ENCODE measurements around the gene RABGAP1L. TPM values are rescaled to one million over a fixed set of nuclear protein-coding genes. Genes with fewer than 3 reads are reported as not detected.

The RABGAP1L gene
- total RNA-seq, 1 donor from 2014 or later, result 30.2 TPM

- Mint-ChIP-seq H3K9me3 (ENCODE audit: unreplicated experiment) (no peaks in the 10 kb centered on the region), H3K4me3 (ENCODE audit: unreplicated experiment) (no peak overlapping the region), H3K4me1 (ENCODE audit: unreplicated experiment) (peaks cover 12% of the 10 kb centered on the region), H3K27me3 (ENCODE audit: unreplicated experiment) (peaks cover 1% of the 10 kb centered on the region), H3K27ac (ENCODE audit: unreplicated experiment) (no peak overlapping the region), H3K36me3 (ENCODE audit: low read depth, unreplicated experiment) (no peaks in the 10 kb centered on the region)
- TF ChIP-seq, protein P1, sequence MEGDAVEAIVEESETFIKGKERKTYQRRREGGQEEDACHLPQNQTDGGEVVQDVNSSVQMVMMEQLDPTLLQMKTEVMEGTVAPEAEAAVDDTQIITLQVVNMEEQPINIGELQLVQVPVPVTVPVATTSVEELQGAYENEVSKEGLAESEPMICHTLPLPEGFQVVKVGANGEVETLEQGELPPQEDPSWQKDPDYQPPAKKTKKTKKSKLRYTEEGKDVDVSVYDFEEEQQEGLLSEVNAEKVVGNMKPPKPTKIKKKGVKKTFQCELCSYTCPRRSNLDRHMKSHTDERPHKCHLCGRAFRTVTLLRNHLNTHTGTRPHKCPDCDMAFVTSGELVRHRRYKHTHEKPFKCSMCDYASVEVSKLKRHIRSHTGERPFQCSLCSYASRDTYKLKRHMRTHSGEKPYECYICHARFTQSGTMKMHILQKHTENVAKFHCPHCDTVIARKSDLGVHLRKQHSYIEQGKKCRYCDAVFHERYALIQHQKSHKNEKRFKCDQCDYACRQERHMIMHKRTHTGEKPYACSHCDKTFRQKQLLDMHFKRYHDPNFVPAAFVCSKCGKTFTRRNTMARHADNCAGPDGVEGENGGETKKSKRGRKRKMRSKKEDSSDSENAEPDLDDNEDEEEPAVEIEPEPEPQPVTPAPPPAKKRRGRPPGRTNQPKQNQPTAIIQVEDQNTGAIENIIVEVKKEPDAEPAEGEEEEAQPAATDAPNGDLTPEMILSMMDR (IDR thresholded peaks at IDR 0.05; ENCODE audit: unreplicated experiment), result no peak
- DNase-seq (ENCODE audit: low spot score), result no peak
Observed at GRCh38 chr1:174960362-174960761, 801.0 kb downstream of the RABGAP1L start.

DNA sequence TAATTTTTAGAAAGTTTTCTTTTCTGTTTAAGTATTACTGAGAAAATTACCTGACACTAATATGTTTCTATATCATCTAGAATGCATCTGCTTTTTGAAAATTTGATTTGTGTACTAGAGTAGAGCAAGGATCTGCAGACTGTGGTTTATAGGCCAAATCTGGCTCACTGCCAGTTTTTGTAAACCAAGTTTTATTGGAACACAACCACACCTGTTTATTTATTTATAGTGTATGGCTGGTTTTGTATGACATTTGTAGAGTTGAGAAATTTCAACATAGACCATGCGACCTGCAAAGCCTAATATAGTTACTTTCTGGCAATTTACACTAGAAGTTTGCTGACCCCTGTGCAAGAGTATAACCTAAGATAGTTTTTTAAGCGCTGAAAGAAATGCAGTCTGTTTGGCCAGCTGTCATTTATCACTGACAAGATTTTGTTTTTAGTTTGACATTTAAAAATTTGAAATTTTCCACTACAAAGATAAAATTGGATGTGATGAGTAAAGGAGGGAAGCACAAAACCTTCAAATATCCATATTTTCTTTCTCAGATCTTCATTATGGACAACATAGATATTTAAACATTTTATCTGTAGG is 804.3 kb downstream of the RABGAP1L start:
- Mint-ChIP-seq H3K4me1 (ENCODE audit: unreplicated experiment) (peaks cover 33% of the 10 kb centered on the region), H3K36me3 (ENCODE audit: low read depth, unreplicated experiment) (no peaks in the 10 kb centered on the region), H3K4me3 (ENCODE audit: unreplicated experiment) (no peak overlapping the region), H3K9me3 (ENCODE audit: unreplicated experiment) (no peaks in the 10 kb centered on the region), H3K27ac (ENCODE audit: unreplicated experiment) (no peak overlapping the region), H3K27me3 (ENCODE audit: unreplicated experiment) (peaks cover 1% of the 10 kb centered on the region)
- no peak for DNase-seq (ENCODE audit: low spot score)
- TF ChIP-seq, protein P1 (IDR thresholded peaks at IDR 0.05; ENCODE audit: unreplicated experiment), result no peak

DNA sequence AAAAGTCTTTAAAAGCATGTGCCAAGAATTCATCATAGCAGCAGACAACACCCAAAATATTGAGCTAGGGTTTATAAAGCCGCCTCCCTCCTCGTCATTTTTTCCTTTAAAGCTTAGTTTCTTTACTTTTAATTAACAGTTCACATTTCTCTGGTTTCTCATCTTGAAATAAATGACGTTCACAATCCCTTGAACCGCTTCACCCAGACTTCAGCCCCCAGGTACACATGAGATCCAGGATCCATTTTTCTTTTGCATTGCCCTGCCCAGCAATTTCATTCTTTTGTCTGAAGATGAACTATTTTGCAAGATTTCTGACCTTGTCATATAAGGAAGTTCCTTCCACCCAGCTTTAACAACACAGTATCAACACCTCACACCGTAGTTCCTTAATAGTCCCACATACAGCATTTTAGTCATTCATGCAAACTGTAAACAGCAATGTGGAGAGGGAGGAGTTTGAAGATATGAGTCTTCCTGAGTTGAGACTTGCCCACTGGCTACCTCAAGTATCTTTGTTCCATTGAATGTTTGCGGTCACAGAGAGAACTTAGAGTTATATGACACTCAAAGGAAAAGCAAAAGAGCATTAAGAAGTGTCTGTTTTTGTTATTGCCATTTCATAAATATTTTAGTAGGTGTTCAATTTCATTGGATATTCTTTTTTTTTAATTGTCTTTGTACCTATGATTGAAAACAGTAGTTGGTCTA is 805.1 kb downstream of the RABGAP1L start:
- Mint-ChIP-seq H3K4me3 (ENCODE audit: unreplicated experiment) (no peak overlapping the region), H3K4me1 (ENCODE audit: unreplicated experiment) (peaks cover 40% of the 10 kb centered on the region), H3K36me3 (ENCODE audit: low read depth, unreplicated experiment) (no peaks in the 10 kb centered on the region), H3K27ac (ENCODE audit: unreplicated experiment) (no peak overlapping the region), H3K9me3 (ENCODE audit: unreplicated experiment) (no peaks in the 10 kb centered on the region), H3K27me3 (ENCODE audit: unreplicated experiment) (peaks cover 1% of the 10 kb centered on the region)
- TF ChIP-seq, protein P1 (IDR thresholded peaks at IDR 0.05; ENCODE audit: unreplicated experiment), result no peak
- DNase-seq (ENCODE audit: low spot score), result no peak

DNA sequence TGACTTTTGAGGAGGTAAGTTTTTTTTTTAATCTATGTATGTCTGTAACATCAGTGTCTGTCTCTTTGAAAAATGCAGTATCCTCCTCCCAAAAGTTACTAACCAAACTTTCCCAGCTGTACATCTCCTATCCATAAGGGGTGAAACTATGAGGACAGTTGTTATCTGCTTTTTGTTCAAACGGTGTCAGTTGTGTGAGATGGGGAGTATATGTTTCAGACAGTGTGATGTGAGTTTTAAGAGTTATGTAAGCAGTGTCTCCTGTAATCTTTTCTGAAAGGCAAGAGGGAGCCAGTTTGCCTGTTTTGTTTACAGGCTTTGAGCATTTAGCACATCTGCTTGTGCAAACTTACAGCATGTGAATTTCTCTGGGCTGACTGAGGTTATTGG is 805.6 kb downstream of the RABGAP1L start:
- no peak overlapping the region for H3K27ac Mint-ChIP-seq (ENCODE audit: unreplicated experiment)
- H3K4me3 Mint-ChIP-seq (ENCODE audit: unreplicated experiment), result no peak overlapping the region
- peaks cover 1% of the 10 kb centered on the region for H3K27me3 Mint-ChIP-seq (ENCODE audit: unreplicated experiment)
- no peaks in the 10 kb centered on the region for H3K36me3 Mint-ChIP-seq (ENCODE audit: low read depth, unreplicated experiment)
- H3K9me3 Mint-ChIP-seq (ENCODE audit: unreplicated experiment), result no peaks in the 10 kb centered on the region
- TF ChIP-seq, protein P1 (IDR thresholded peaks at IDR 0.05; ENCODE audit: unreplicated experiment), result no peak
- H3K4me1 Mint-ChIP-seq (ENCODE audit: unreplicated experiment), result peaks cover 40% of the 10 kb centered on the region
- DNase-seq (ENCODE audit: low spot score), result no peak

DNA sequence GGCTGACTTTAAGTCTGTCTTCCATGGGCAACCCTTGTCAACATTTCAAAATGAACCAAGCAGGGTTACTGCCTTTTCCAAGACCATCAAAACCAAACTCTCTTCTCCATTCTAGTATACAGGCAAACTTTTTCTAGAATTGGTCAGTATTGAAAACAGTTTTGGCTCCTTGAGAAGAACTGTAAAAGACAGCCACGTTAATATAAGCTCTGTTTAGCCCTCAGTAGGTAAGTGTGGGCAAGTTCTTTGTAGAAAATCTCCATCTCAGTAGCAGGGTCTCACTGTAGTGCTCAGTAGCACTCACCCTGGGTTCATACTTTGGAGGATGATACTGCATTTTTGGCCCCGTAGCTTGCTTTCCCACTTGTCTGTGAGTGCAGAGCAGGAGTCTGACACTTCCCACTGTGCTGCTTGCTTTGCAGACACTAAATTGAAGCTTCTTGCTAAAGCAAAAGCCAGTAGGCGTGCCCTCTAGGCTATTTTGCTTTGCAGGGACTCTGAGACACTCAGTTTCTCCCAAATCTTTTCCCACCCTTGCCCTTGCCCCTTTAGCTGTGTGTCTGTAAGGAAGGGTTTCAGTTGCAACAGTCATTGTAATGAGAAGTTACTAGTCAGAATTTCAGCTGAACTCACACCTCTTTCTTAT is 806.2 kb downstream of the RABGAP1L start:
- no peaks in the 10 kb centered on the region for H3K9me3 Mint-ChIP-seq (ENCODE audit: unreplicated experiment)
- peaks cover 40% of the 10 kb centered on the region for H3K4me1 Mint-ChIP-seq (ENCODE audit: unreplicated experiment)
- no peaks in the 10 kb centered on the region for H3K36me3 Mint-ChIP-seq (ENCODE audit: low read depth, unreplicated experiment)
- DNase-seq (ENCODE audit: low spot score), result no peak
- no peak overlapping the region for H3K4me3 Mint-ChIP-seq (ENCODE audit: unreplicated experiment)
- H3K27me3 Mint-ChIP-seq (ENCODE audit: unreplicated experiment), result peaks cover 1% of the 10 kb centered on the region
- TF ChIP-seq, protein P1 (IDR thresholded peaks at IDR 0.05; ENCODE audit: unreplicated experiment), result no peak
- H3K27ac Mint-ChIP-seq (ENCODE audit: unreplicated experiment), result no peak overlapping the region

Data from endothelial cell (in vitro differentiated cells).